IMR-90 (cell line): ENCODE data around the gene ADGRF1. TPM values are rescaled to one million over a fixed set of nuclear protein-coding genes. Genes with fewer than 3 reads are reported as not detected.

Source experiments
- ATAC-seq: fragments of 200-7000 bp; cut with Tn5 transposase; 2 replicates; pipeline ENCODE4 v1.9.1; 2020; ENCODE audit warnings: low read depth, mild to moderate bottlenecking, moderate library complexity
- BruUV-seq: library from RNA; stranded (reverse); fragments of 400-500 nt; replicated peaks from 2 replicates; lab custom pipeline; 2021; lab: Mats Ljungman, UMichigan
- CTCF ChIA-PET: fragments of 300-600 bp; formaldehyde crosslinking; extraction: SDS; loops from one replicate; lab custom pipeline; 2021; ENCODE audit warnings: antibody characterized with exemption; lab: Yijun Ruan, JAX
- POLR2A ChIA-PET: fragments of 300-600 bp; sonication (Branson Sonifier 250); formaldehyde crosslinking; loops from one replicate; lab custom pipeline; 2022; ENCODE audit warnings: antibody characterized with exemption; ENCODE audit not compliant: unreplicated experiment; lab: Charles Lee
- DNase-seq: peaks from one replicate; pipeline ENCODE4 v3.0.0; 2013
- H2AFZ ChIP-seq: replicated peaks from 2 replicates; pipeline ENCODE3; 2013; ENCODE audit warnings: low read length, mild to moderate bottlenecking; ENCODE audit not compliant: poor library complexity
- H2AK5ac ChIP-seq: 2 replicates; pipeline ENCODE4 v1.6.1; 2013; ENCODE audit warnings: low read depth, low read length, inconsistent platforms
- H2AK9ac ChIP-seq: replicated peaks from 2 replicates; pipeline ENCODE3; 2013; ENCODE audit warnings: mild to moderate bottlenecking, low read depth, low read length, moderate library complexity; ENCODE audit not compliant: poor library complexity
- H2BK120ac ChIP-seq: 2 replicates; pipeline ENCODE4 v1.6.1; 2013; ENCODE audit warnings: low read depth, low read length, inconsistent platforms
- H2BK15ac ChIP-seq: 3 replicates; pipeline ENCODE4 v1.6.1; 2013; ENCODE audit warnings: low read depth, low read length, inconsistent platforms
- H2BK20ac ChIP-seq: 2 replicates; pipeline ENCODE4 v1.6.1; 2013; ENCODE audit warnings: low read depth, mild to moderate bottlenecking, inconsistent platforms, low read length, moderate library complexity
- H2BK5ac ChIP-seq: 2 replicates; pipeline ENCODE4 v1.6.1; 2013; ENCODE audit warnings: mild to moderate bottlenecking, low read depth, low read length, inconsistent platforms; ENCODE audit not compliant: poor library complexity, severe bottlenecking
- H3K14ac ChIP-seq: replicated peaks from 2 replicates; pipeline ENCODE4 v1.6.1; 2013; ENCODE audit warnings: low read depth, low read length, inconsistent platforms
- H3K18ac ChIP-seq: 2 replicates; pipeline ENCODE4 v1.6.1; 2013; ENCODE audit warnings: low read depth, low read length, control low read depth
- H3K23ac ChIP-seq: 2 replicates; pipeline ENCODE4 v1.6.1; 2013; ENCODE audit warnings: low read depth, low read length, inconsistent platforms
- H3K27ac ChIP-seq: 2 replicates; pipeline ENCODE4 v1.5.1; 2013; ENCODE audit warnings: mild to moderate bottlenecking, control low read depth, low read length; ENCODE audit not compliant: insufficient read depth
- H3K27me3 ChIP-seq: 2 replicates; pipeline ENCODE4 v1.6.1; 2013; ENCODE audit warnings: low read length; ENCODE audit not compliant: control insufficient read depth, insufficient read depth
- H3K36me3 ChIP-seq: 2 replicates; pipeline ENCODE4 v1.6.1; 2013; ENCODE audit warnings: low read length, mixed read lengths; ENCODE audit not compliant: control insufficient read depth, insufficient read depth
- H3K4ac ChIP-seq: 2 replicates; pipeline ENCODE4 v1.6.1; 2013; ENCODE audit warnings: low read depth, low read length, inconsistent platforms
- H3K4me1 ChIP-seq: 2 replicates; pipeline ENCODE4 v1.6.1; 2013; ENCODE audit warnings: low read length, mixed read lengths; ENCODE audit not compliant: control insufficient read depth, insufficient read depth
- H3K4me2 ChIP-seq: 2 replicates; pipeline ENCODE4 v1.6.1; 2013; ENCODE audit warnings: low read depth, mild to moderate bottlenecking, control low read depth, low read length, moderate library complexity
- H3K4me3 ChIP-seq: 2 replicates; pipeline ENCODE4 v1.5.1; 2013; ENCODE audit warnings: low read depth, mild to moderate bottlenecking, control low read depth, low read length, moderate library complexity; ENCODE audit not compliant: insufficient read depth
- H3K56ac ChIP-seq: 2 replicates; pipeline ENCODE4 v1.6.1; 2013; ENCODE audit warnings: low read length, inconsistent platforms; ENCODE audit not compliant: insufficient read depth; ENCODE audit errors: extremely low read depth
- H3K79me1 ChIP-seq, 2 experiments: 2 replicates each; pipeline ENCODE4 v1.6.1; 2013; ENCODE audit warnings: low read length in 2 of 2, inconsistent platforms in 1 of 2, low read depth in 1 of 2
- H3K9ac ChIP-seq: 2 replicates; pipeline ENCODE4 v1.6.1; 2013; ENCODE audit warnings: low read depth, low read length, control low read depth
- H3K9me1 ChIP-seq: 2 replicates; pipeline ENCODE4 v1.6.1; 2013; ENCODE audit warnings: low read length, inconsistent platforms; ENCODE audit not compliant: insufficient read depth
- H3K9me3 ChIP-seq: 2 replicates; pipeline ENCODE4 v1.6.1; 2013; ENCODE audit warnings: low read length; ENCODE audit not compliant: control insufficient read depth, insufficient read depth
- H4K20me1 ChIP-seq: 2 replicates; pipeline ENCODE4 v1.6.1; 2013; ENCODE audit warnings: low read length, inconsistent platforms; ENCODE audit not compliant: insufficient read depth
- H4K5ac ChIP-seq: 2 replicates; pipeline ENCODE4 v1.6.1; 2013; ENCODE audit warnings: mild to moderate bottlenecking, low read depth, low read length, control low read depth
- H4K8ac ChIP-seq, 2 experiments: 2 replicates each; pipeline ENCODE4 v1.6.1; 2013; ENCODE audit warnings: low read depth in 2 of 2, low read length in 2 of 2, control low read depth in 1 of 2, inconsistent platforms in 1 of 2
- H4K91ac ChIP-seq: 2 replicates; pipeline ENCODE4 v1.6.1; 2013; ENCODE audit warnings: low read depth, low read length, inconsistent platforms; ENCODE audit not compliant: insufficient read depth
- BHLHE40 ChIP-seq: fragments of 150-350 bp; IDR thresholded peaks from 2 replicates; pipeline ENCODE4 v1.6.1; 2016; ENCODE audit warnings: mild to moderate bottlenecking, low read depth, low read length
- CEBPB ChIP-seq: IDR thresholded peaks from 2 replicates; pipeline ENCODE4 v1.6.1; 2012; ENCODE audit warnings: low read depth, low read length, improper control_type of control experiment
- CHD1 ChIP-seq: IDR thresholded peaks from 2 replicates; pipeline ENCODE4 v1.6.1; 2012; ENCODE audit warnings: low read depth, low read length, improper control_type of control experiment
- FOS ChIP-seq: fragments of 150-350 bp; IDR thresholded peaks from 2 replicates; pipeline ENCODE4 v1.6.1; 2016; ENCODE audit warnings: low read depth, low read length
- MAFK ChIP-seq: IDR thresholded peaks from 2 replicates; pipeline ENCODE4 v1.6.1; 2012; ENCODE audit warnings: low read depth, low read length, improper control_type of control experiment
- MAZ ChIP-seq: IDR thresholded peaks from 2 replicates; pipeline ENCODE4 v1.6.1; 2012; ENCODE audit warnings: low read depth, mild to moderate bottlenecking, low read length, improper control_type of control experiment, moderate library complexity, borderline replicate concordance
- MXI1 ChIP-seq: IDR thresholded peaks from 2 replicates; pipeline ENCODE4 v1.6.1; 2012; ENCODE audit warnings: low read depth, mild to moderate bottlenecking, low read length, moderate library complexity, borderline replicate concordance
- NFE2L2 ChIP-seq: fragments of 150-350 bp; IDR thresholded peaks from 2 replicates; pipeline ENCODE4 v1.6.1; 2016; ENCODE audit warnings: low read depth, mild to moderate bottlenecking, low read length
- POLR2A ChIP-seq: IDR thresholded peaks from 2 replicates; pipeline ENCODE4 v1.6.1; 2012; ENCODE audit warnings: mild to moderate bottlenecking, low read depth, low read length
- RAD21 ChIP-seq: IDR thresholded peaks from 2 replicates; pipeline ENCODE4 v1.6.1; 2012; ENCODE audit warnings: low read length, improper control_type of control experiment
- RCOR1 ChIP-seq: IDR thresholded peaks from 2 replicates; pipeline ENCODE4 v1.6.1; 2012; ENCODE audit warnings: mild to moderate bottlenecking, low read length, improper control_type of control experiment; ENCODE audit not compliant: insufficient replicate concordance
- RFX5 ChIP-seq: IDR thresholded peaks from 2 replicates; pipeline ENCODE4 v1.8.0; 2012; ENCODE audit warnings: low read depth, mild to moderate bottlenecking, low read length, moderate library complexity
- SMC3 ChIP-seq: fragments of 150-350 bp; IDR thresholded peaks from 2 replicates; pipeline ENCODE4 v1.6.1; 2016; ENCODE audit warnings: low read depth, mild to moderate bottlenecking, antibody characterized with exemption, low read length, moderate library complexity
- WGBS, 2 experiments: methylation state at CpG; one replicate each; pipeline versions ENCODE4 v1.1.5 to v1.1.7; 2013; ENCODE audit warnings: missing lambda C conversion rate in 2 of 2; ENCODE audit not compliant: insufficient read length in 1 of 2; ENCODE audit errors: extremely low coverage in 2 of 2; 5-methylcytosine and 5-hydroxymethylcytosine counted together
- dilution Hi-C: fragments of 300-500 bp; cut with HindIII; formaldehyde crosslinking; loops from one replicate; pipeline ENCODE4 v1.14.3; 2018; ENCODE audit warnings: low sequenced_read_pairs; ENCODE audit not compliant: unreplicated experiment
- in situ Hi-C: fragments of 300-500 bp; cut with MboI; formaldehyde crosslinking; loops from 3 replicates; pipeline ENCODE4 v1.14.3; 2019; ENCODE audit warnings: low sequenced_read_pairs, inconsistent platforms, mixed read lengths
- intact Hi-C: fragments of 100-400 bp; cut with micrococcal nuclease; formaldehyde crosslinking; loops from 2 replicates; pipeline ENCODE4 v1.10.0; 2022
- polyA plus RNA-seq, 3 experiments: library from polyadenylated mRNA; depleted of rRNA; stranded (reverse); fragments of >200 nt; gene quantifications; 2 replicates each; pipeline ENCODE4 v1.2.3, GENCODE V29; 2012; ENCODE audit warnings: low replicate concordance in 1 of 3
- total RNA-seq: library from RNA; depleted of rRNA; stranded (reverse); fragments of >200 nt; gene quantifications from 2 replicates; pipeline ENCODE4 v1.2.3, GENCODE V29; 2012
- TF ChIP-seq, protein P1 (sequence below): conservative IDR thresholded peaks from 2 replicates; pipeline ENCODE4 v1.5.1; 2012; ENCODE audit warnings: mild to moderate bottlenecking, low read depth, low read length, improper control_type of control experiment
- TF ChIP-seq, protein P2 (sequence below): fragments of 150-350 bp; IDR thresholded peaks from 2 replicates; pipeline ENCODE4 v1.6.1; 2017; ENCODE audit warnings: mild to moderate bottlenecking, antibody characterized with exemption, low read length, low read depth
- TF ChIP-seq, protein P3 (sequence below): fragments of 150-350 bp; IDR thresholded peaks from 2 replicates; pipeline ENCODE4 v1.6.1; 2016; ENCODE audit warnings: low read depth, mild to moderate bottlenecking, low read length, moderate library complexity, borderline replicate concordance

ADGRF1 gene
- total and polyA plus RNA-seq, 2 of the 4 experiments (the other 2 are of a cell fraction): not detected

DNA sequence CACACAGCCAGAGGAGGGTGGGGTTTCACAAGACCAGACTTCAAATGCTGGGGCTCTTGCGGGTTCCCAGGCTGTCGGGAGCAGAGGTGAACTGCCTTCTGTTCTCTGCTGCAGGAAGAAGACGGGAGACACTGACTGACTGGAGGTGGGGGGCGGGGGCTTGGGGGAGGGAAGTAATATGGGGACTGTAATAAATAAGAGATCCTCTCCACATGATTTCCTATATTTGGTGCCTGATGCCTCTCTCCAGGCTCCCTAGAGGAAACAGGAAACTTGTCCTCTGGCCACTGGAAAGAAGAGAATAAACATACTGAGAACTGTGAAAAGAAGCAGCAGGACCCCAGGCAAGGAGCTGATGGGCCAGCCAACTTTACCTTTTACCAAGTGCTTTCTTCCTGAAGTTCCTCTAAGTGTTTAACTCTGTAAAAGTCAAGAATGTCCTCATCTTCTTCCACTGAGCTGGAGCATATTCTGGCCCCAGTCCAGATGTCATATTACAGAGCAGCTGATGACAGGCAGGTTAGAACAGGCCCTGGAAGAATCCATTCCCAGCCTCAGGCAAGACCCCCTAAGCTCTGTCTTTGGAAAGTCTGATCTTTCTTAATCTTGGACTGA lies 87.2 kb downstream of the ADGRF1 start:
- ATAC-seq: no peak
- CTCF ChIA-PET: no interaction called here

More for the DNA sequence above, 87.2 kb downstream of the ADGRF1 start:
- no peak for DNase-seq
- Histone ChIP-seq H4K5ac (no peak overlapping the region), H3K36me3 (no peaks in the 10 kb centered on the region), H3K27me3 (no peaks in the 10 kb centered on the region), H2BK120ac (no peak overlapping the region), H3K4ac (no peak overlapping the region), H3K56ac (no peak overlapping the region), H3K23ac (no peak overlapping the region), H2AFZ (no peak overlapping the region), H3K9me3 (no peaks in the 10 kb centered on the region), H4K91ac (no peak overlapping the region), H3K4me2 (no peak overlapping the region), H2AK5ac (no peak overlapping the region), H3K79me1 (no peaks in the 10 kb centered on the region), H2BK15ac (no peak overlapping the region), H3K9me1 (no peaks in the 10 kb centered on the region; the same call in 1 of the 2 replicates), H3K4me3 (no peak overlapping the region), H3K4me1 (no peaks in the 10 kb centered on the region), H2AK9ac (no peak overlapping the region), H4K8ac (no peak overlapping the region), H3K18ac (no peak overlapping the region), H2BK5ac (no peak overlapping the region), H3K14ac (no peak overlapping the region), H3K27ac (no peak overlapping the region), H4K20me1 (no peaks in the 10 kb centered on the region), H2BK20ac (no peak overlapping the region), H3K9ac (no peak overlapping the region)
- dilution Hi-C loops: no loop called here
- in situ Hi-C loops: no loop called here
- WGBS, 2 experiments: no CpG with 5 or more reads among the region's 4 CpGs
- no TSS peak for BruUV-seq
- intact Hi-C loops: no loop called here
- POLR2A ChIA-PET: no interaction called here
- TF ChIP-seq, protein P1, sequence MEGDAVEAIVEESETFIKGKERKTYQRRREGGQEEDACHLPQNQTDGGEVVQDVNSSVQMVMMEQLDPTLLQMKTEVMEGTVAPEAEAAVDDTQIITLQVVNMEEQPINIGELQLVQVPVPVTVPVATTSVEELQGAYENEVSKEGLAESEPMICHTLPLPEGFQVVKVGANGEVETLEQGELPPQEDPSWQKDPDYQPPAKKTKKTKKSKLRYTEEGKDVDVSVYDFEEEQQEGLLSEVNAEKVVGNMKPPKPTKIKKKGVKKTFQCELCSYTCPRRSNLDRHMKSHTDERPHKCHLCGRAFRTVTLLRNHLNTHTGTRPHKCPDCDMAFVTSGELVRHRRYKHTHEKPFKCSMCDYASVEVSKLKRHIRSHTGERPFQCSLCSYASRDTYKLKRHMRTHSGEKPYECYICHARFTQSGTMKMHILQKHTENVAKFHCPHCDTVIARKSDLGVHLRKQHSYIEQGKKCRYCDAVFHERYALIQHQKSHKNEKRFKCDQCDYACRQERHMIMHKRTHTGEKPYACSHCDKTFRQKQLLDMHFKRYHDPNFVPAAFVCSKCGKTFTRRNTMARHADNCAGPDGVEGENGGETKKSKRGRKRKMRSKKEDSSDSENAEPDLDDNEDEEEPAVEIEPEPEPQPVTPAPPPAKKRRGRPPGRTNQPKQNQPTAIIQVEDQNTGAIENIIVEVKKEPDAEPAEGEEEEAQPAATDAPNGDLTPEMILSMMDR: no peak
- TF ChIP-seq MXI1: no peak
- no peak for TF ChIP-seq RAD21
- TF ChIP-seq, protein P2, sequence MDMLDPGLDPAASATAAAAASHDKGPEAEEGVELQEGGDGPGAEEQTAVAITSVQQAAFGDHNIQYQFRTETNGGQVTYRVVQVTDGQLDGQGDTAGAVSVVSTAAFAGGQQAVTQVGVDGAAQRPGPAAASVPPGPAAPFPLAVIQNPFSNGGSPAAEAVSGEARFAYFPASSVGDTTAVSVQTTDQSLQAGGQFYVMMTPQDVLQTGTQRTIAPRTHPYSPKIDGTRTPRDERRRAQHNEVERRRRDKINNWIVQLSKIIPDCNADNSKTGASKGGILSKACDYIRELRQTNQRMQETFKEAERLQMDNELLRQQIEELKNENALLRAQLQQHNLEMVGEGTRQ: no peak
- TF ChIP-seq NFE2L2: no peak
- TF ChIP-seq MAFK: no peak
- TF ChIP-seq BHLHE40: no peak
- TF ChIP-seq, protein P3, sequence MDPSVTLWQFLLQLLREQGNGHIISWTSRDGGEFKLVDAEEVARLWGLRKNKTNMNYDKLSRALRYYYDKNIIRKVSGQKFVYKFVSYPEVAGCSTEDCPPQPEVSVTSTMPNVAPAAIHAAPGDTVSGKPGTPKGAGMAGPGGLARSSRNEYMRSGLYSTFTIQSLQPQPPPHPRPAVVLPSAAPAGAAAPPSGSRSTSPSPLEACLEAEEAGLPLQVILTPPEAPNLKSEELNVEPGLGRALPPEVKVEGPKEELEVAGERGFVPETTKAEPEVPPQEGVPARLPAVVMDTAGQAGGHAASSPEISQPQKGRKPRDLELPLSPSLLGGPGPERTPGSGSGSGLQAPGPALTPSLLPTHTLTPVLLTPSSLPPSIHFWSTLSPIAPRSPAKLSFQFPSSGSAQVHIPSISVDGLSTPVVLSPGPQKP: no peak
- TF ChIP-seq SMC3: no peak
- no peak for TF ChIP-seq CEBPB
- TF ChIP-seq FOS: no peak
- TF ChIP-seq CHD1: no peak
- TF ChIP-seq MAZ: no peak
- no peak for TF ChIP-seq RFX5
- no peak for TF ChIP-seq RCOR1
- no peak for TF ChIP-seq POLR2A
